Ascending aorta (tissue), 2 donors: ENCODE measurements around the gene ADRA2C. TPM values are rescaled to one million over a fixed set of nuclear protein-coding genes. Genes with fewer than 3 reads are reported as not detected.

Source experiments
- DNase-seq, 2 donors: peaks; one replicate each; pipeline ENCODE4 v3.0.0-alpha.2; 2019; ENCODE audit warnings: low spot score in 2 of 2
- H3K27ac ChIP-seq, 2 donors: fragments of 200-600 bp; sonication (generic); one replicate each; pipeline ENCODE4 v1.5.1; 2016 to 2017; ENCODE audit warnings: mild to moderate bottlenecking in 1 of 2
- H3K27me3 ChIP-seq: fragments of 200-600 bp; sonication (generic); one replicate; pipeline ENCODE4 v1.5.1; 2017
- H3K36me3 ChIP-seq, 2 donors: fragments of 200-600 bp; sonication (generic); one replicate each; pipeline ENCODE4 v1.5.1; 2016
- H3K4me1 ChIP-seq, 2 donors: fragments of 200-600 bp; sonication (generic); one replicate each; pipeline ENCODE4 v1.5.1; 2016 to 2017; ENCODE audit warnings: mild to moderate bottlenecking in 1 of 2
- H3K4me3 ChIP-seq, 2 donors: fragments of 200-600 bp; sonication (generic); one replicate each; pipeline ENCODE4 v1.5.1; 2016 to 2017; ENCODE audit warnings: mild to moderate bottlenecking in 1 of 2
- H3K9me3 ChIP-seq, 2 donors: fragments of 200-600 bp; sonication (generic); one replicate each; pipeline ENCODE4 v1.5.1; 2016
- CTCF ChIP-seq, 3 experiments: fragments of 200-600 bp in 2 of 3; fragments of 450-650 bp in 1 of 3; sonication (generic) in 2 of 3; IDR thresholded peaks; one replicate each; pipeline ENCODE4 v1.5.1; 2016 to 2019; ENCODE audit warnings: antibody characterized with exemption in 3 of 3, mild to moderate bottlenecking in 1 of 3, moderate library complexity in 1 of 3
- intact Hi-C: fragments of 100-400 bp; cut with DNase I; formaldehyde crosslinking; loops from one replicate; pipeline ENCODE4 v1.15.1; 2023
- total RNA-seq: library from RNA; depleted of rRNA; stranded (reverse); fragments of >200 nt; gene quantifications from one replicate; pipeline ENCODE4 v1.1.0, GENCODE V29; 2016

The ADRA2C gene
- total RNA-seq, 1 donor from 2014 or later: 46.1 TPM

- no peaks in the 10 kb centered on the region for H3K36me3 ChIP-seq
- intact Hi-C loops: no loop called here
- no peaks in the 10 kb centered on the region for H3K9me3 ChIP-seq
- no peak for DNase-seq
- H3K4me1 ChIP-seq: peaks cover 0 to 2% of the 10 kb centered on the region in 2 donors
- no peaks in the 10 kb centered on the region for H3K27me3 ChIP-seq
- TF ChIP-seq CTCF (IDR thresholded peaks at IDR 0.05): no peak
- H3K4me3 ChIP-seq: no peak overlapping the region
- H3K27ac ChIP-seq: no peak overlapping the region
These were observed 31.0 kb upstream of the ADRA2C start for GRCh38 chr4:3735196-3735595.

GRCh38 chr4:3736290-3736689 lies 29.9 kb upstream of the ADRA2C start:
- H3K4me1 ChIP-seq: no peaks in the 10 kb centered on the region
- TF ChIP-seq CTCF (IDR thresholded peaks at IDR 0.05): no peak
- H3K27me3 ChIP-seq: no peaks in the 10 kb centered on the region
- no peak overlapping the region for H3K4me3 ChIP-seq
- no peaks in the 10 kb centered on the region for H3K9me3 ChIP-seq
- no peaks in the 10 kb centered on the region for H3K36me3 ChIP-seq
- no peak for DNase-seq
- intact Hi-C loops: no loop called here
- H3K27ac ChIP-seq: no peak overlapping the region

- no peak for DNase-seq
These were observed 29.4 kb upstream of the ADRA2C start for GRCh38 chr4:3736806-3737205.

GRCh38 chr4:3739577-3739976 lies 26.6 kb upstream of the ADRA2C start:
- no peaks in the 10 kb centered on the region for H3K27me3 ChIP-seq
- no peak overlapping the region for H3K4me3 ChIP-seq
- intact Hi-C loops: no loop called here
- H3K4me1 ChIP-seq: peaks cover 0 to 2% of the 10 kb centered on the region in 2 donors
- no peak overlapping the region for H3K27ac ChIP-seq
- TF ChIP-seq CTCF (IDR thresholded peaks at IDR 0.05): no peak
- H3K36me3 ChIP-seq: no peaks in the 10 kb centered on the region
- DNase-seq: no peak
- H3K9me3 ChIP-seq: no peaks in the 10 kb centered on the region

More at GRCh38 chr4:3736806-3737205, 29.4 kb upstream of the ADRA2C start:
- Histone ChIP-seq H3K4me1 (no peaks in the 10 kb centered on the region), H3K27me3 (no peaks in the 10 kb centered on the region), H3K4me3 (no peak overlapping the region), H3K36me3 (no peaks in the 10 kb centered on the region), H3K27ac (no peak overlapping the region), H3K9me3 (no peaks in the 10 kb centered on the region)
- intact Hi-C loops: no loop called here
- TF ChIP-seq CTCF (IDR thresholded peaks at IDR 0.05): no peak

GRCh38 chr4:3740256-3740655 lies 25.9 kb upstream of the ADRA2C start:
- H3K9me3 ChIP-seq: no peaks in the 10 kb centered on the region
- peaks cover 0 to 7% of the 10 kb centered on the region in 2 donors for H3K4me1 ChIP-seq
- H3K27ac ChIP-seq: no peak overlapping the region
- no peak for DNase-seq
- intact Hi-C loops: no loop called here
- no peak for TF ChIP-seq CTCF (IDR thresholded peaks at IDR 0.05)
- no peaks in the 10 kb centered on the region for H3K27me3 ChIP-seq
- H3K4me3 ChIP-seq: no peak overlapping the region
- no peaks in the 10 kb centered on the region for H3K36me3 ChIP-seq
